Skeletal muscle tissue (tissue), 4 donors: ENCODE measurements around the gene LZIC. TPM values are rescaled to one million over a fixed set of nuclear protein-coding genes. Genes with fewer than 3 reads are reported as not detected.

Experiments
- H3K27ac ChIP-seq: one replicate; pipeline ENCODE4 v1.7.0; 2013; ENCODE audit warnings: mild to moderate bottlenecking, low read depth, low read length, inconsistent platforms
- H3K27me3 ChIP-seq, 3 donors: one replicate each; pipeline ENCODE4 v1.7.0; 2013; ENCODE audit warnings: low read length in 3 of 3; ENCODE audit not compliant: control insufficient read depth in 3 of 3, insufficient read depth in 3 of 3
- H3K36me3 ChIP-seq, 3 donors: one replicate each; pipeline ENCODE4 v1.7.0; 2013; ENCODE audit warnings: low read length in 3 of 3; ENCODE audit not compliant: control insufficient read depth in 3 of 3, insufficient read depth in 3 of 3
- H3K4me1 ChIP-seq, 3 donors: one replicate each; pipeline ENCODE4 v1.7.0; 2013; ENCODE audit warnings: low read length in 3 of 3, mild to moderate bottlenecking in 3 of 3; ENCODE audit not compliant: control insufficient read depth in 3 of 3, insufficient read depth in 3 of 3
- H3K4me3 ChIP-seq, 3 donors: one replicate each; pipeline ENCODE4 v1.7.0; 2013; ENCODE audit warnings: low read length in 3 of 3
- H3K9ac ChIP-seq, 3 donors: one replicate each; pipeline ENCODE4 v1.7.0; 2013; ENCODE audit warnings: low read length in 3 of 3, mild to moderate bottlenecking in 3 of 3, moderate library complexity in 2 of 3, low read depth in 1 of 3
- H3K9me3 ChIP-seq, 3 donors: one replicate each; pipeline ENCODE4 v1.7.0; 2013; ENCODE audit warnings: low read length in 3 of 3; ENCODE audit not compliant: control insufficient read depth in 3 of 3
- total RNA-seq: library from RNA; depleted of rRNA; stranded (reverse); fragments of >200 nt; gene quantifications from one replicate; pipeline ENCODE4 v1.2.3, GENCODE V29; 2014
- donor health status: Osteomylitis.

Gene LZIC
- total RNA-seq, 1 donor from 2014 or later, result 42.3 TPM

GRCh38 chr1:9903801-9904527 lies 39.2 kb downstream of the LZIC start:
- H3K4me3 ChIP-seq, result no peak overlapping the region
- H3K27ac ChIP-seq, result no peak overlapping the region
- H3K9me3 ChIP-seq, result no peaks in the 10 kb centered on the region
- H3K9ac ChIP-seq, result no peak overlapping the region
- no peaks in the 10 kb centered on the region for H3K36me3 ChIP-seq
- H3K4me1 ChIP-seq, result peaks cover 31 to 43% (median 32%) of the 10 kb centered on the region in 3 donors
- no peaks in the 10 kb centered on the region for H3K27me3 ChIP-seq

- peak overlapping the region in 2 of 3 donors; percentile 45 to 64 for H3K9ac ChIP-seq
- H3K27me3 ChIP-seq, result no peaks in the 10 kb centered on the region
- peak overlapping the region in 2 of 3 donors; percentile 29 to 38 for H3K4me3 ChIP-seq
- no peaks in the 10 kb centered on the region for H3K9me3 ChIP-seq
- H3K27ac ChIP-seq, result peak overlapping the region; percentile 30
- H3K36me3 ChIP-seq, result no peaks in the 10 kb centered on the region
- peaks cover 24 to 35% (median 25%) of the 10 kb centered on the region in 3 donors for H3K4me1 ChIP-seq
Observed at GRCh38 chr1:9902060-9902452, 41.1 kb downstream of the LZIC start.

- Histone ChIP-seq H3K27me3 (no peaks in the 10 kb centered on the region), H3K4me1 (peaks cover 24 to 30% (median 25%) of the 10 kb centered on the region in 3 donors), H3K9ac (peak overlapping the region; percentile 23 to 64 (median 45)), H3K27ac (peak overlapping the region; percentile 30), H3K9me3 (no peaks in the 10 kb centered on the region), H3K4me3 (peak overlapping the region in 2 of 3 donors; percentile 29 to 38), H3K36me3 (no peaks in the 10 kb centered on the region)
Observed at GRCh38 chr1:9901148-9902059, 41.8 kb downstream of the LZIC start.

GRCh38 chr1:9900142-9901043 lies 42.8 kb downstream of the LZIC start:
- no peaks in the 10 kb centered on the region for H3K9me3 ChIP-seq
- peaks cover 24 to 30% (median 25%) of the 10 kb centered on the region in 3 donors for H3K4me1 ChIP-seq
- peak overlapping the region in 2 of 3 donors; percentile 38 to 45 for H3K4me3 ChIP-seq
- H3K27me3 ChIP-seq, result no peaks in the 10 kb centered on the region
- H3K9ac ChIP-seq, result peak overlapping the region; percentile 36 to 64 (median 55)
- H3K27ac ChIP-seq, result no peak overlapping the region
- no peaks in the 10 kb centered on the region for H3K36me3 ChIP-seq

GRCh38 chr1:9894115-9894514 lies 49.1 kb downstream of the LZIC start:
- H3K27ac ChIP-seq, result no peak overlapping the region

GRCh38 chr1:9892563-9893528 lies 50.3 kb downstream of the LZIC start:
- Histone ChIP-seq H3K36me3 (peaks cover 0 to 7% (median 0%) of the 10 kb centered on the region in 3 donors), H3K4me1 (peaks cover 19 to 28% (median 24%) of the 10 kb centered on the region in 3 donors), H3K27ac (peak overlapping the region; percentile 33), H3K27me3 (no peaks in the 10 kb centered on the region), H3K9me3 (no peaks in the 10 kb centered on the region), H3K9ac (peak overlapping the region in 1 of 3 donors; percentile 41), H3K4me3 (no peak overlapping the region)

More at GRCh38 chr1:9894115-9894514, 49.1 kb downstream of the LZIC start:
- Histone ChIP-seq H3K36me3 (peaks cover 0 to 3% (median 0%) of the 10 kb centered on the region in 3 donors), H3K9ac (no peak overlapping the region), H3K27me3 (no peaks in the 10 kb centered on the region), H3K9me3 (no peaks in the 10 kb centered on the region), H3K4me3 (no peak overlapping the region), H3K4me1 (peaks cover 14 to 24% (median 21%) of the 10 kb centered on the region in 3 donors)

- H3K9ac ChIP-seq, result no peak overlapping the region
- H3K9me3 ChIP-seq, result no peaks in the 10 kb centered on the region
- peaks cover 2 to 10% (median 6%) of the 10 kb centered on the region in 3 donors for H3K36me3 ChIP-seq
- H3K27ac ChIP-seq, result no peak overlapping the region
- H3K4me1 ChIP-seq, result peaks cover 19 to 28% (median 24%) of the 10 kb centered on the region in 3 donors
- H3K4me3 ChIP-seq, result no peak overlapping the region
- no peaks in the 10 kb centered on the region for H3K27me3 ChIP-seq
Observed at GRCh38 chr1:9891207-9891606, 52.0 kb downstream of the LZIC start.

- peak overlapping the region in 2 of 3 donors; percentile 41 to 47 for H3K9ac ChIP-seq
- peaks cover 19 to 28% (median 24%) of the 10 kb centered on the region in 3 donors for H3K4me1 ChIP-seq
- peak overlapping the region in 1 of 3 donors; percentile 14 for H3K4me3 ChIP-seq
- H3K27me3 ChIP-seq, result no peaks in the 10 kb centered on the region
- H3K36me3 ChIP-seq, result peaks cover 2 to 13% (median 6%) of the 10 kb centered on the region in 3 donors
- no peak overlapping the region for H3K27ac ChIP-seq
- H3K9me3 ChIP-seq, result no peaks in the 10 kb centered on the region
Observed at GRCh38 chr1:9890224-9890731, 52.9 kb downstream of the LZIC start.
